Colonic mucosa (tissue), 4 donors: ENCODE measurements around the gene CLIC5. TPM values are rescaled to one million over a fixed set of nuclear protein-coding genes. Genes with fewer than 3 reads are reported as not detected.
A peak's percentile ranks its signal among the peaks of the same experiment; 100 is the strongest.

ENCODE experiments used
- DNase-seq: peaks from one replicate; pipeline ENCODE4 v3.0.0-alpha.2; 2020
- H3K27ac ChIP-seq: fragments of 200-600 bp; one replicate; pipeline ENCODE4 v1.8.0; 2021
- H3K27me3 ChIP-seq: fragments of 200-600 bp; one replicate; pipeline ENCODE4 v1.8.0; 2021
- H3K36me3 ChIP-seq: fragments of 200-600 bp; one replicate; pipeline ENCODE4 v1.8.0; 2021
- H3K4me1 ChIP-seq: fragments of 200-600 bp; one replicate; pipeline ENCODE4 v1.8.0; 2021; ENCODE audit warnings: mild to moderate bottlenecking
- H3K4me3 ChIP-seq: fragments of 200-600 bp; one replicate; pipeline ENCODE4 v1.8.0; 2021
- H3K9ac ChIP-seq, 2 donors: one replicate each; pipeline ENCODE4 v1.7.0; 2013; ENCODE audit warnings: control low read depth in 2 of 2, low read depth in 2 of 2, low read length in 2 of 2
- H3K9me3 ChIP-seq: fragments of 200-600 bp; one replicate; pipeline ENCODE4 v1.8.0; 2021
- CTCF ChIP-seq: fragments of 200-600 bp; IDR thresholded peaks from one replicate; pipeline ENCODE4 v1.8.0; 2022; ENCODE audit warnings: antibody characterized with exemption, mild to moderate bottlenecking
- intact Hi-C: fragments of 100-400 bp; cut with DNase I; formaldehyde crosslinking; loops from one replicate; pipeline ENCODE4 v1.14.1; 2022
- total RNA-seq, 2 donors: library from RNA; stranded (reverse); fragmentation: NEBNext Ultra II Directional in 1 of 2; extraction: Animal tissue kit (Norgen Biotek cat#: 25700) in 1 of 2; gene quantifications; one replicate each; pipeline ENCODE4 v1.2.1, GENCODE V29; 2021
- donor health status: healthy.
- donor health status: DM: no; HTN: no; CAD: no.
- donor health status: DM: no; HTN: no; CAD: no.

CLIC5 gene
- total RNA-seq, 2 donors from 2014 or later, result 72.8 to 74.9 TPM

- no peaks in the 10 kb centered on the region for H3K9me3 ChIP-seq
- H3K9ac ChIP-seq, result peak overlapping the region in 1 of 2 donors; percentile 63
- H3K36me3 ChIP-seq, result no peaks in the 10 kb centered on the region
- no peak for TF ChIP-seq CTCF
- no peaks in the 10 kb centered on the region for H3K27me3 ChIP-seq
- no peak overlapping the region for H3K4me3 ChIP-seq
- DNase-seq, result no peak
- intact Hi-C loops, result no loop called here
- peaks cover 10% of the 10 kb centered on the region for H3K4me1 ChIP-seq
- H3K27ac ChIP-seq, result peak overlapping the region; percentile 61
These were observed 63.5 kb downstream of the CLIC5 start for GRCh38 chr6:45952168-45952529.

GRCh38 chr6:45951321-45952167 is 64.1 kb downstream of the CLIC5 start:
- Histone ChIP-seq H3K4me3 (no peak overlapping the region), H3K36me3 (no peaks in the 10 kb centered on the region), H3K9me3 (no peaks in the 10 kb centered on the region), H3K27ac (peak overlapping the region; percentile 61), H3K27me3 (no peaks in the 10 kb centered on the region), H3K4me1 (peaks cover 10% of the 10 kb centered on the region), H3K9ac (peak overlapping the region in 1 of 2 donors; percentile 63)
- intact Hi-C loops, result no loop called here
- DNase-seq, result peak; percentile 47
- no peak for TF ChIP-seq CTCF

GRCh38 chr6:45949256-45949655 is 66.4 kb downstream of the CLIC5 start:
- TF ChIP-seq CTCF, result no peak
- Histone ChIP-seq H3K4me3 (no peak overlapping the region), H3K27ac (no peak overlapping the region), H3K9me3 (no peaks in the 10 kb centered on the region), H3K9ac (no peak overlapping the region), H3K4me1 (peaks cover 10% of the 10 kb centered on the region), H3K36me3 (no peaks in the 10 kb centered on the region), H3K27me3 (no peaks in the 10 kb centered on the region)
- no peak for DNase-seq
- intact Hi-C loops, result loop anchor here (5.0 kb wide), 1 partner anchor 68 kb away; the partner anchor contains the start of gene CLIC5

GRCh38 chr6:45947807-45948206 is 67.9 kb downstream of the CLIC5 start:
- Histone ChIP-seq H3K27me3 (no peaks in the 10 kb centered on the region), H3K9ac (no peak overlapping the region), H3K27ac (no peak overlapping the region), H3K4me1 (peaks cover 10% of the 10 kb centered on the region), H3K9me3 (no peaks in the 10 kb centered on the region), H3K36me3 (no peaks in the 10 kb centered on the region), H3K4me3 (no peak overlapping the region)
- intact Hi-C loops, result loop anchor here (5.0 kb wide), 1 partner anchor 69 kb away; the partner anchor contains the start of gene CLIC5
- no peak for TF ChIP-seq CTCF
- no peak for DNase-seq

- H3K4me3 ChIP-seq, result no peak overlapping the region
- no peaks in the 10 kb centered on the region for H3K9me3 ChIP-seq
- DNase-seq, result no peak
- no peak overlapping the region for H3K27ac ChIP-seq
- intact Hi-C loops, result loop anchor here (5.0 kb wide), 1 partner anchor 70 kb away; the partner anchor contains the start of gene CLIC5
- no peak for TF ChIP-seq CTCF
- H3K9ac ChIP-seq, result no peak overlapping the region
- H3K27me3 ChIP-seq, result no peaks in the 10 kb centered on the region
- H3K36me3 ChIP-seq, result no peaks in the 10 kb centered on the region
- H3K4me1 ChIP-seq, result peaks cover 8% of the 10 kb centered on the region
These were observed 68.8 kb downstream of the CLIC5 start for GRCh38 chr6:45946887-45947286.
